GDM1 (cell line): Measurements from ENCODE around the gene BAK1.
A peak's percentile ranks its signal among the peaks of the same experiment; 100 is the strongest.

Experiments
- DNase-seq: peaks from one replicate; lab custom pipeline; 2025; lab: John Stamatoyannopoulos, UW

Gene BAK1

DNA sequence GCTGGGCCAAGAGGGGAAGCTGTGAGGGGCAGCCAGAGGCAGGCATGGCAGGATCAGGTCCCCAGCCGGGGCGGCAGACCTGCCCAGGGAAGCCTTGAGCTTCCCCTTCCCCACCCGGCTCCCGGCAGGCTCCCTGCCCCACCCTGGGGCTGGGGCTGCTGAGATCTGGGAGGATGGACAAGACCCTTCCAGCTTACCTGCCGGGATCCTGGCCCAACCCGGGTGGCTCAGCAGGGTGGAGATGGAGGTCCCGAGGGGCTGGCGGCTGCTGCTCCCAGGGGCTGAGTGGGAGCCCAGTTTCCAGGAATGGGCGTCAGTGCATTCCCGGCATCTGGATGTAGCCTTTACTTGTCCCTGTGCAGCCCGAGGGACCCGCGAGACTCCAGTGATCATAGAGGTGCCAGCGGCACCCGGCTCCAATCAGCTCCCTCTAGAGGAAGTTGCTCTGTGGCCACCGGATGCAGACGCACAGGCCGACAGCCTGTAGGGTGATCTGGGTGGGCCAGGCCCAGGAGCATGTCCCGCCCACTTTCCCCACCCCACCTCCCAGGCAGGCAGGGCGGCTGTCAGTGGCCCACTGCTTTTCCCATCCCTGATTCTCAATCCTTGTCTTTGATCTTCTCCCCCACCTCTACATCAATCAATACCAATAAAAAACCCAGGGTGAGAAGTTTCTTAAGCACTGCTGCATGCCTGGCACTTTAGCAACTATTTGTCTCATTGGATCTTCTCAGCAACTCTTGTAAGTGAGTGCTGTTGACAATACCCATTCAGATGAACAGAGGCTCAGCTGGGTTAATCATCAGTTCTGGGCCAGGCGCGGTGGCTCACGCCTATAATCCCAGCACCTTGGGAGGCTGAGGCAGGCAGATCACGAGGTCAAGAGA lies at the start of gene BAK1:
Gene BAK1, minus strand, starts transcription at position 449 of the 887 bp plus-strand sequence. CDS start 2,672 bp downstream, outside the sequence.
- peak; percentile 78 for DNase-seq

- DNase-seq, result no peak
Measured at GRCh38 chr6:33628401-33628964, 48.4 kb upstream of the BAK1 start.

DNA sequence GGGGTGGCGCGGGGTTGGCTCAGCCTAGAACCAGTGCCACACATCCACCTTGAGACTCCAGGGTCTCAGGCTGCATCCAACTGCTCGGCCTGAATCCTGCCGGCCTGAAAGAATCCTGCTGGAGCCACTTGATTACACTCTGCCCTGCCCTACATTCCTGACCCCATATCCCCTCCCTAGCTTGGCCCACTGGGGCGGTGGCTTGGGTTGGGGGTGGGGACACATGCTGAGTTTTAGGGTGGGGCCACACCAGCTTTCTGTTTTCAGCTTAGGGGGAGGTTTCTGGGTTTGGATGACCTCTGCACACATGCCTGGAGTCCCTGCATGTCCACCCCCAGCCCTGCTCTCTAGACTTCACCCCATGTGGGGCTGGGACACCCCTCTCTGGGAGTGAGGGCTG lies 47.8 kb upstream of the BAK1 start:
- no peak for DNase-seq

DNA sequence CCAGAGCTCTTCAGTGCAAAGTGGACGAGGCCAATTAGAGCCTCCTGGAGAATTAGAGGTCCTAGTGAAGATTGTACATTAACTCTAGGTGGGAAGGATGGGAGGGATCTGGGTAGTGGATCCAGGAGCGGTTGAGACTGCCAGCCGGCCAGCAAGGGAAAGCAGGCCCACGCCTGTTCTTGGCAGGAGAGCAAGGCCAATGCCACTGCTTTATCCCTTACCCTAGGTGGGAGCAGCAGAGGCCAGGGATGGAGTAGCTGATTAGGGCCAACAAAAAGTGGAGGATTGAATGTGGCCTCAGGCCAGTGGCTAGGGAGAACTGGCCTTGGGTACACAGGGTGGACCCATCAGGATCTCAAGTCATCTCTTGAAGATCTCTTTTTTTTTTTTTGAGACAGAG lies 44.8 kb upstream of the BAK1 start:
- no peak for DNase-seq

GRCh38 chr6:33623895-33624381 lies 43.9 kb upstream of the BAK1 start:
- no peak for DNase-seq

- DNase-seq, result no peak
Measured at GRCh38 chr6:33622456-33623431, 42.7 kb upstream of the BAK1 start.

- DNase-seq, result no peak
Measured at GRCh38 chr6:33621711-33622388, 41.8 kb upstream of the BAK1 start.

- no peak for DNase-seq
Measured at GRCh38 chr6:33620856-33621710, 41.0 kb upstream of the BAK1 start, which contains the start of gene ITPR3. TSS of gene ITPR3 (plus strand) at chr6:33621322. CDS start at chr6:33621603, 281 bp downstream.

DNA sequence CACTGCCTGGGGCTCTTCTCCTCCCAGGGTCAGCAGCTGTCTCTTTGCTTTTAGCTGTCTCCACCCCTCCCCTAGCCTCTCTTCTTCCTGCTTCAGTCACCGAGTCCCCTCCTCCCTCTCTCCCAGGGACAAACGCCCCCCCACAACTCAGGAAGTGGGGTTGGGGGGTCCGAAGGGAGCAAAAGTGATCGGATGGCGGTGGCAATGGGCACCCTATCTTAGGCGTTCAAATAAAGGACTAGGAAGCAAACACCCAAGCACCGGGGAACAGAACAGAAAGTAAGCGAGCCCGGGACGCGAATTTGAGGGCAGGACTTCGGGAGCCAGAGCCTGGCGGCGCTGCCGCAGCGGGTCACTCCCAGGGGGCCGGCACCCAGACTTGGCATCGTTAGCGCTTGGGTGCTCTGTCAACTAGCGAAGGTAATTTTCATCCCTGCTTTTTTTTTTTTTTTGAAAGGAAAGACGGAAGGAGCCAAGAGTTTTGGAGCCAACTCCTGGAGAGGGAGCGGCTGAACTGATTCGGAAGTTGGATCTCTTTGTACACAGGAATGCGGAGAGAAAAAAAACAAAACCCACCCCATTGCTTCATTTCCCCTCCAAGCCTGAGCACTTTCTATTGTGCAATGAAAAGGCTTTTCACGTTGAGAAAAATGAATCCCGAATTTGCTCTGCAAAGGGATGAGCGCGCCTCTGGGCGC lies 40.2 kb upstream of the BAK1 start:
- no peak for DNase-seq

- no peak for DNase-seq
Measured at GRCh38 chr6:33619166-33619840, 39.2 kb upstream of the BAK1 start.

- DNase-seq, result no peak
Measured at GRCh38 chr6:33616913-33617312, 36.8 kb upstream of the BAK1 start.

DNA sequence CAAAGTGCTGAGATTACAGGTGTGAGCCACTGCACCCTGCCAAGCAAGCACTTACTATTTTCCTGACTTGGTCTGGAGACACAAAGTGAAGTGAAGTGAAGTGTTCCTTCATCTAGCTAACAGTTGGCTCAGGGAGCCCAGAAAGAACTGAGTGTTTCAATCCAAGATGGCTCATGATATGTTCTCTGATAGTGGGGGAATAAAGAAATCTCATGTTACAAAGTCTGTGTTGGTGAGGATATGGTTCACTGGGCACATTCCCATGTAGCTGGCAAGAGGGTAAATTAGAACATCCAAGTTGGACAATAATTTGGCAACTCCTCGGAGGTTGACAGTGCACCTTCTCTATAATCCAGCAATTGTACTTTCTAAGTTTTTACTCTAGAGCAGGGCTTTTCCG lies 36.0 kb upstream of the BAK1 start:
- no peak for DNase-seq

DNA sequence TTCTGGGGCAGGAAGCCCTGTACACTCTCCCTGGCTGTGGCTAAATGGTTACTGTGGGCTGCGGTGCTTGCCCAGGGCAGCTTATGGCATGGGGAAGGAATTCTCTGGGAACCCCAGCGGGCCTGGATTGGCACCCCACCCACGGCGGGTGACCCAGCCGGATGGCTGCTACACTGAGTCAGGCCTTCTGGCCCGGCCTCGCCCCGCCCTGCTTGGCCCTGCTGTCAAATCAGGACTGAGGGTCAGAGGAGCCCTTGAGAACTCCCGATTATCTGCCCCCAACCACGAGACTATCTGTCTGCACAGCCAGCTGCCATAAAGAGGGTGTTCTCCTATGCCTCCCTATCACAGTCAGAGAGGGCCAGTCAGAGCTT lies 33.7 kb upstream of the BAK1 start:
- no peak for DNase-seq

DNA sequence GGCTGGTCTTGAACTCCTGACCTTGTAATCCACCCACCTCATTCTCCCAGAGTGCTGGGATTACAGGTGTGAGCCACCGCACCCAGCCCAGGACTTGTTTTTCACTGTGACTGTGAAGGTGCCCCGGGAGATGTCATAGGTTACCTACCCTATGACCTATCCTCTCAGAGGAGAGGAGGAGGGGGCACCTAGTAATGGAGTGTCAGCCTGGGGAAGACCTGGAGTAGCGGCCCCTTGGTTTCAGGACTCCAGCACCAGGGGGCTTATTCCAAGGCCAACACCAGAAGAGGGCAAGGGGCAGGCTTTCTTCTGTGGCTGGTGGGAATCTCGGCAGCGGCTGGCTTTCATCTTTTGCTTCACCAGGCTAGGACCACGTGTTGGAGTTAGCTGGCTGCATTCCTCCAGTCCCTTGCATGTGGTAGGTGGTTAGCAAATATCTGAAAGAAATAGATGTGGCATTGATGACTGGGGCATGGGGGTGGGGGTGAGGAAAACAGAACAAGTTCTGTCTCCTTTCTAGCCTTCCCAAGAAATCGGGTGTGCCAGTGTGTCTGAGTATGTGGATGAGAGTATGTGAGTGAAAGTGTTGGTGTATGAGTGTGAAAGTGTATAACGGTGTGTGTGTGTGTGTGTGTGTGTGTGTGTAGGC lies 33.2 kb upstream of the BAK1 start:
- no peak for DNase-seq

GRCh38 chr6:33610779-33611732 lies 31.0 kb upstream of the BAK1 start:
- DNase-seq, result no peak

DNA sequence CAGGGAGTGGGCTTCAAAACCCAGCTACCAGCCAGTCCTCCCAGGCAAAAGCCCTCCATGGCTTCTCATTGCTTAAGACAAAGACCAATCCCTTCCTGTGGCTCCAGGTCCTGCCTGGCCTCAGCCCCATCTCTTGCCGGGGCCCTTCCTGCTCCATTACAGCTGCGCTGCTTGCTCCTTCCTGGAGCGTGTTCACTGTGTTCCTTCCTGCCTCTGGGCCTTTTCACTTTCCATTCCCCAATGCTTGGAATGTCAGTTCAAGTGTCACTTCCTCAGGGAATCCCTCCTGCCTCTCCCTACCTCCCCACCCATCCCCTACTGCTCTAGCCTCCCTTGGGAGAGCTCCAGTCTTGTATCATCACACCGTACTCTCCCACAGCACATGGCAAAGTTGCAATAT lies 30.0 kb upstream of the BAK1 start:
- DNase-seq, result no peak

DNA sequence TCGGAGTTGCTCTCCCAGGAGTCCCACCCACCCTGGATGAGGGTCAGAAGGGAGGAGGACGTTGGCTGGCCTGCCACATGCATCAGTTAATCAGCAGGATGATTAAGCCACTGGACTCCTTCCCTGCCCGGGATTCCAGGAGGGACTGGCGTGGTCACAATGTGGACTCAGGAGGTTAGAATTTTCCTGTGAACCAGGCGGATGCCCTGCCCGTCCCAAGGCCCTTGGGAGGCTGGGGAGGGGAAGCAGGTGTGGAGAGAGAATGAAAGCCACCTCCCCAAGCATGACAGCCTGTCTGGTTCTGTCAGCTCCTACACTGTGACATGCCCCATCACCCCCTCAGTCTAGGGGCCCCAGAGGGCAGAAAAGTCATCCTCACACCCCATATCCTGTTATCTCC lies 29.5 kb upstream of the BAK1 start:
- DNase-seq, result no peak

DNA sequence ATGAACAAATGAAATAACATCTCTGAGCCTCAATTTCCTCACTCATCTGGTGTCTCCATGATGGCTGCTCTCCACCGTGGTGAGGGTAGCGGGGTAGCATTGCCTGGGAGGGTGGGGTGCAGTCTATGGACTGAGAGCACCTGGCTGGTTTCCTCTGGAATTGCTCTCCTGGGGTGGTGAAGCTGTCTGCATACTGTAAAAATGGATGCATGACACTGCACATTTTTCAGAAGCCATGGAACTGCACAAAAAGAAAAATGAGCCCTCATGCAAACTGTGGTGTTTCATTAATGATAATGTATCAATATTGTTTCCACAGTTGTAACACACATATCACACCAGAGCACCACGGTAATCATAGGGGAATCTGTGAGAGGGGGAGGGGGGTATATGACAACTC lies 28.9 kb upstream of the BAK1 start:
- no peak for DNase-seq
